RWPE2 (cell line): ENCODE results near the gene TTR.

Source experiments
- ATAC-seq: fragments of 200-7000 bp; cut with Tn5 transposase; 3 replicates; pipeline ENCODE4 v1.9.1; 2021; ENCODE audit warnings: low read depth
- DNase-seq: peaks from one replicate; pipeline ENCODE4 v3.0.0-alpha.2; 2020; ENCODE audit warnings: low spot score
- H3K27ac ChIP-seq: fragments of 450-650 bp; 2 replicates; pipeline ENCODE4 v1.5.1; 2017; ENCODE audit warnings: mild to moderate bottlenecking; ENCODE audit not compliant: poor library complexity, severe bottlenecking
- H3K27me3 ChIP-seq: fragments of 250-450 bp; sonication (Bioruptor Pico); 2 replicates; pipeline ENCODE4 v1.5.1; 2021; ENCODE audit warnings: mild to moderate bottlenecking, moderate library complexity; ENCODE audit not compliant: insufficient read depth, poor library complexity, severe bottlenecking
- H3K36me3 ChIP-seq: fragments of 250-450 bp; sonication (Bioruptor Pico); 2 replicates; pipeline ENCODE4 v1.5.1; 2020; ENCODE audit warnings: low read depth, mild to moderate bottlenecking, moderate library complexity
- H3K4me1 ChIP-seq: fragments of 250-450 bp; sonication (Bioruptor Pico); 2 replicates; pipeline ENCODE4 v1.5.1; 2021; ENCODE audit warnings: mild to moderate bottlenecking, moderate library complexity; ENCODE audit not compliant: insufficient read depth, poor library complexity, severe bottlenecking
- H3K4me3 ChIP-seq: fragments of 250-450 bp; sonication (Bioruptor Pico); 2 replicates; pipeline ENCODE4 v1.5.1; 2021; ENCODE audit warnings: mild to moderate bottlenecking, moderate library complexity; ENCODE audit not compliant: severe bottlenecking
- H3K9me3 ChIP-seq: fragments of 250-450 bp; sonication (Bioruptor Pico); 2 replicates; pipeline ENCODE4 v1.5.1; 2021; ENCODE audit warnings: mild to moderate bottlenecking, moderate library complexity; ENCODE audit not compliant: severe bottlenecking
- CTCF ChIP-seq: fragments of 450-650 bp; IDR thresholded peaks from one replicate; pipeline ENCODE4 v1.5.1; 2017; ENCODE audit warnings: mild to moderate bottlenecking, moderate library complexity; ENCODE audit not compliant: poor library complexity, severe bottlenecking

The TTR gene

GRCh38 chr18:31610286-31611205, 18.9 kb downstream of the TTR start:
- TF ChIP-seq CTCF, result no peak
- Histone ChIP-seq H3K27me3 (no peaks in the 10 kb centered on the region), H3K36me3 (no peaks in the 10 kb centered on the region), H3K4me1 (no peaks in the 10 kb centered on the region), H3K4me3 (no peak overlapping the region), H3K9me3 (no peaks in the 10 kb centered on the region), H3K27ac (no peak overlapping the region)
- DNase-seq (no peak), ATAC-seq (0 out of 3 replicates have a peak, but pooled peaks have one; percentile 44)

- Histone ChIP-seq H3K4me3 (no peak overlapping the region), H3K4me1 (no peaks in the 10 kb centered on the region), H3K27ac (no peak overlapping the region), H3K27me3 (no peaks in the 10 kb centered on the region), H3K9me3 (no peaks in the 10 kb centered on the region), H3K36me3 (no peaks in the 10 kb centered on the region)
- DNase-seq (no peak), ATAC-seq (no peak)
- no peak for TF ChIP-seq CTCF
Measured at GRCh38 chr18:31611511-31611910, 19.8 kb downstream of the TTR start.

GRCh38 chr18:31612124-31612523, 20.4 kb downstream of the TTR start:
- no peaks in the 10 kb centered on the region for H3K36me3 ChIP-seq
- no peak for ATAC-seq
- H3K27ac ChIP-seq, result no peak overlapping the region
- H3K27me3 ChIP-seq, result no peaks in the 10 kb centered on the region
- H3K9me3 ChIP-seq, result no peaks in the 10 kb centered on the region
- no peaks in the 10 kb centered on the region for H3K4me1 ChIP-seq
- H3K4me3 ChIP-seq, result no peak overlapping the region
- TF ChIP-seq CTCF, result no peak
- no peak for DNase-seq

- DNase-seq (no peak), ATAC-seq (no peak)
- Histone ChIP-seq H3K27ac (no peak overlapping the region), H3K4me3 (no peak overlapping the region), H3K36me3 (no peaks in the 10 kb centered on the region), H3K4me1 (peaks cover 2% of the 10 kb centered on the region), H3K27me3 (no peaks in the 10 kb centered on the region), H3K9me3 (no peaks in the 10 kb centered on the region)
- TF ChIP-seq CTCF, result no peak
Measured at GRCh38 chr18:31614044-31614443, 22.4 kb downstream of the TTR start.

- no peak for TF ChIP-seq CTCF
- no peak for DNase-seq
- Histone ChIP-seq H3K4me3 (no peak overlapping the region), H3K4me1 (peaks cover 10% of the 10 kb centered on the region), H3K9me3 (no peaks in the 10 kb centered on the region), H3K36me3 (no peaks in the 10 kb centered on the region), H3K27ac (no peak overlapping the region), H3K27me3 (no peaks in the 10 kb centered on the region)
- ATAC-seq, result no peak
Measured at GRCh38 chr18:31616586-31616985, 24.9 kb downstream of the TTR start.
